Kidney (tissue), 14 donors: ENCODE data around the gene CYGB. TPM values are rescaled to one million over a fixed set of nuclear protein-coding genes. Genes with fewer than 3 reads are reported as not detected.
"Not testable (repeated sequence)": the region's sequence is repeated elsewhere in the genome, so short reads cannot be mapped to it uniquely, and the experiment has no call there.

Experiments
- DNase-seq, 5 donors: peaks; one replicate each; pipeline ENCODE4 v3.0.0-alpha.2; 2013 to 2020
- FAIRE-seq: peaks from 2 replicates; lab custom pipeline; 2012; peaks lifted over from hg19 to GRCh38; lab: Jason Lieb, UNC
- H3K27ac ChIP-seq, 2 donors: one replicate each; pipeline ENCODE4 v1.7.0; 2013; ENCODE audit warnings: low read depth in 2 of 2, low read length in 2 of 2, inconsistent platforms in 1 of 2
- H3K27me3 ChIP-seq: one replicate; pipeline ENCODE4 v1.7.1; 2013; ENCODE audit warnings: low read length, inconsistent platforms; ENCODE audit not compliant: control insufficient read depth, insufficient read depth
- H3K36me3 ChIP-seq, 3 donors: one replicate each; pipeline versions ENCODE4 v1.7.0 to v1.7.1; 2013; ENCODE audit warnings: low read length in 3 of 3, control low read depth in 1 of 3, inconsistent platforms in 1 of 3; ENCODE audit not compliant: insufficient read depth in 3 of 3, control insufficient read depth in 2 of 3
- H3K4me1 ChIP-seq, 3 donors: one replicate each; pipeline versions ENCODE4 v1.7.0 to v1.7.1; 2013; ENCODE audit warnings: low read length in 3 of 3, inconsistent platforms in 1 of 3, low read depth in 1 of 3; ENCODE audit not compliant: control insufficient read depth in 2 of 3, insufficient read depth in 2 of 3
- H3K4me3 ChIP-seq, 3 donors: one replicate each; pipeline versions ENCODE4 v1.7.0 to v1.8.1; 2013; ENCODE audit warnings: low read length in 3 of 3, control low read depth in 1 of 3, inconsistent platforms in 1 of 3
- H3K9ac ChIP-seq, 3 donors: one replicate each; pipeline versions ENCODE4 v1.7.0 to v1.7.1; 2013; ENCODE audit warnings: low read length in 3 of 3, control low read depth in 1 of 3, inconsistent platforms in 1 of 3
- H3K9me3 ChIP-seq, 3 donors: one replicate each; pipeline versions ENCODE4 v1.7.0 to v1.7.1; 2013; ENCODE audit warnings: low read length in 3 of 3, control low read depth in 1 of 3, inconsistent platforms in 1 of 3; ENCODE audit not compliant: control insufficient read depth in 2 of 3, insufficient read depth in 1 of 3
- intact Hi-C: fragments of 100-400 bp; cut with DNase I; formaldehyde crosslinking; loops from one replicate; pipeline ENCODE4 v1.11.1; 2022
- polyA plus RNA-seq: library from polyadenylated mRNA; stranded (reverse); fragments of 350-450 nt; fragmentation: Illumina TruSeq; extraction: RNeasy Lipid Tissue Mini Kit (QIAGEN cat#74804); gene quantifications from one replicate; pipeline ENCODE4 v1.2.3, GENCODE V29; 2014; ENCODE audit warnings: low read depth, low replicate concordance; ENCODE audit not compliant: insufficient read depth
- total RNA-seq: library from RNA; stranded (reverse); fragmentation: NEBNext Ultra II Directional; extraction: Animal tissue kit (Norgen Biotek cat#: 25700); gene quantifications from one replicate; pipeline ENCODE4 v1.2.1, GENCODE V29; 2021
- TF ChIP-seq, protein P1 (sequence below): IDR thresholded peaks from 3 replicates; pipeline ENCODE4 v1.5.1; 2012; ENCODE audit warnings: mild to moderate bottlenecking, moderate library complexity, borderline replicate concordance; ENCODE audit not compliant: insufficient read depth; ENCODE audit errors: extremely low read depth
- donor health status: control.
- donor health status: control.
- donor health status: control.
- donor health status: control.
- donor health status: control.
- donor health status: DM: yes; HTN: yes; CAD: no.
- donor health status: Normal renal cell carcinoma (clear cell type).

CYGB gene
- total and polyA plus RNA-seq, 2 donors from 2014 or later: 6.7 to 12.6 TPM

DNA sequence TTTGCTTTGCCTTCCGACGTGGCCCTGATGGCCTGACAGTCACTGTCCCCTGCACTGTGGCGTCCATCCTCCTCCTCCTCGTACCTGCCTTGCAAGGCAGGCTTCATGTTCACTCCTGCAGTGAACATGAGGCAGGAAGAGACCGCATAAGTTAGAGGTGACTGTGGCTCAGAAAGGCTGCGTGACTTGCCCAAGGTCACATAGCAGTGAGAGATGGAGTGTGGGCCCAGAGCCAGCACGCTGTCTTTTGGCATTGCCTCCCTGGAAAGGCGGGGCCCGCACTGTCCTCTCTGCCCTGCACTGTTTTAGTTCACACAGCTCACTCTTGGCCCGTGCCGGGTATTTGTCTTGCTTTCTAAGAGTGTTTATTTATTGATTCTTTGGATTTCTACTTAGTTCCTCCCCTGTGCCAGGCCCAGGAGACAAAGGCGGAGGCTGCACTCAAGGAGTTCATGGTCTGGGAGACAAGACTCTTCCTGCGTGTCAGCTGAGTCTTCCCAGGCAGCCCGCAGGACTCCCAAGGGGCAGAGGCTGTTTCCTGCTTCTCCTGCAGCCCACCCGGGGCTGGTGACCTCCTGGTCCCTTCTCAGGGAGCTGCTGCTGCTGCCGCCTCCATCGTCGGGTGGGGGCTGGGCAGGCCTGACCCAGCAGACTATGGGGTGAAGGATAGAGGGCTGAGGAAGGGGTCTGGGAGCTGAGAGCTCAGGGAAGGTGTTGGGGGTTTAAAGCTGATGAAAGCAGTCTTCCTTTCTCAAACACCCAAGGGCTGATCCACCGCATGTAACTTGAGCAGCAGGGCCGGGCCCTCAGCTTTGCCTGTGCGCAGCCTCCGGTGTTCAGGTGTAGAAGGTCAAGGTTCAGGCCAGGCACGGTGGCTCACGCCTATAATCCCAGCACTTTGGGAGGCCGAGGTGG, 12.7 kb downstream of the CYGB start:
- Histone ChIP-seq H3K4me3 (no peak overlapping the region), H3K36me3 (no peaks in the 10 kb centered on the region), H3K9ac (peak overlapping the region in 1 of 3 donors; percentile 15), H3K27me3 (no peaks in the 10 kb centered on the region), H3K9me3 (no peaks in the 10 kb centered on the region), H3K27ac (no peak overlapping the region), H3K4me1 (peaks cover 0 to 26% (median 6%) of the 10 kb centered on the region in 3 donors)
- FAIRE-seq (no peak), DNase-seq (peak in 4 of 5 donors; percentile 49 to 83 (median 64))
- TF ChIP-seq, protein P1, sequence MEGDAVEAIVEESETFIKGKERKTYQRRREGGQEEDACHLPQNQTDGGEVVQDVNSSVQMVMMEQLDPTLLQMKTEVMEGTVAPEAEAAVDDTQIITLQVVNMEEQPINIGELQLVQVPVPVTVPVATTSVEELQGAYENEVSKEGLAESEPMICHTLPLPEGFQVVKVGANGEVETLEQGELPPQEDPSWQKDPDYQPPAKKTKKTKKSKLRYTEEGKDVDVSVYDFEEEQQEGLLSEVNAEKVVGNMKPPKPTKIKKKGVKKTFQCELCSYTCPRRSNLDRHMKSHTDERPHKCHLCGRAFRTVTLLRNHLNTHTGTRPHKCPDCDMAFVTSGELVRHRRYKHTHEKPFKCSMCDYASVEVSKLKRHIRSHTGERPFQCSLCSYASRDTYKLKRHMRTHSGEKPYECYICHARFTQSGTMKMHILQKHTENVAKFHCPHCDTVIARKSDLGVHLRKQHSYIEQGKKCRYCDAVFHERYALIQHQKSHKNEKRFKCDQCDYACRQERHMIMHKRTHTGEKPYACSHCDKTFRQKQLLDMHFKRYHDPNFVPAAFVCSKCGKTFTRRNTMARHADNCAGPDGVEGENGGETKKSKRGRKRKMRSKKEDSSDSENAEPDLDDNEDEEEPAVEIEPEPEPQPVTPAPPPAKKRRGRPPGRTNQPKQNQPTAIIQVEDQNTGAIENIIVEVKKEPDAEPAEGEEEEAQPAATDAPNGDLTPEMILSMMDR: no peak
- intact Hi-C loops: no loop called here

DNA sequence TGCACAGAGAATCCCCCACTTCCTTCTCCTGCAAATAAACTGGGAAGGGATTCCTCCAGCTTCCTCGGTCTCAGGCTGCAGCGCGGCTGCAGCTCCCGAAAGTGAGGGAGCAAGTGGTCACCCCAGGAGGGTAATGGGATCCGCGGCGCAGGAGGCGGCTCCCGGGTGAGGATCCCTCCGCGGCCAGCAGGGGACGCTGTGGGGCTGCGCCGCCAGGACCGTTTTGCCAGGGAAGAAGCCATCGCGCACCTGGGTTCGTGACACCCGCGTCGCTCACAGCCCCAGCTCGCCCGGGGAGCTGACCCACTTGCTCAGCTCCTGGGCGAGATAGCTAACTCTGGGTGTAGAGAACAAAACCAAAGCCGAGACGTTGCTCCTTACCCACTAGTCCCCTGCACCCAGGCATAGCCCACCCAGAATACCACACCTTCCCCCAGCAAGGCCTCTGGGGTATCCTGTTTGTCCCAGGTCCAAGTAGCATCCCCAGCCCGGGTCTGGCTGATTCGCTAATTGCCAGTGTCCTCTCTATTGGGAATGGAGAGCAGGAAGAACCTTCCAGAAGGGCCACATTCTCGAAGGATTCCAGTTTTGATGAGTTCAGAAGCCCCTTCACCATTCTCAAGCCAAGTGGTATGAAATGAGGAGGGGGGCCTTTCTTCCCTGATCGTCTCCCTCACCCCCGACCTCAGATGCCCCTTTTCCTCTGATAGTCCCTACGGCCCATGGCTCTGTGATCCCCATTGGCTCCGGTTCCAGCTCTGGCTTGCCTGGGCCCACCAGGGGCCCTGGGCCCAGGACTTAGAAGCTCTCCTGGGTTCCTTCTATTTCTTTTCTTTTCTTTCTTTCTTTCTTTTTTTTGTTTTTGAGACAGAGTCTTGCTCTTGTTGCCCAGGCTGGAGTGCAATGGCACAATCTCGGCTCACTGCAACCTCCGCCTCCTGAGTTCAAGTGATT, 14.1 kb downstream of the CYGB start:
- Histone ChIP-seq H3K36me3 (no peaks in the 10 kb centered on the region), H3K9me3 (no peaks in the 10 kb centered on the region), H3K9ac (no peak overlapping the region), H3K27me3 (no peaks in the 10 kb centered on the region), H3K4me1 (peaks cover 0 to 16% (median 6%) of the 10 kb centered on the region in 3 donors), H3K27ac (no peak overlapping the region), H3K4me3 (no peak overlapping the region)
- intact Hi-C loops: no loop called here
- TF ChIP-seq, protein P1: peak; percentile 100
- peak; percentile 72 to 88 (median 81) for DNase-seq
- FAIRE-seq: no peak

DNA sequence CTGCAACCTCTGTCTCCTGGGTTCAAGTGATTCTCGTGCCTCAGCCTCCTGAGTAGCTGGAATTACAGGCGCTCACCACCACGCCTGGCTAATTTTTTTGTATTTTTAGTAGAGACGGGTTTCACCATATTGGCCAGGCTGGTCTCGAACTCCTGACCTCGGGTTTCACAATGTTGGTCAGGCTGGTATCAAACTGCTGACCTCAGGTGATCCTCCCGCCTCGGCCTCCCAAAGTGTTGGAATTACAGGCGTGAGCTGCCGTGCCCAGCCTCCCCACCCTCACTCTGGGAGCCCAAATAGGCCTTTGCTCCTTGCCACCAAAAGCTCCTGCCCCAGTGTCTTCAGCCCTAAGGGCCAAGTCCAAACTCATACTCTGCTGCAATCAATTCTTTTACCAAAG, 15.8 kb downstream of the CYGB start:
- H3K4me1 ChIP-seq, H3K36me3 ChIP-seq, H3K4me3 ChIP-seq, FAIRE-seq, intact Hi-C loops, H3K9me3 ChIP-seq, H3K27ac ChIP-seq, H3K9ac ChIP-seq, H3K27me3 ChIP-seq: not testable (repeated sequence)
- peak in 1 of 5 donors; percentile 37 for DNase-seq
